ENCODE results near the gene MTFMT. TPM values are rescaled to one million over a fixed set of nuclear protein-coding genes. Genes with fewer than 3 reads are reported as not detected.
"Not testable (repeated sequence)": the region's sequence is repeated elsewhere in the genome, so short reads cannot be mapped to it uniquely, and the experiment has no call there.

Gene MTFMT
- total RNA-seq = 10 to 100 TPM; 19.8 to 20.7 TPM
- long read RNA-seq, transcript MTFMT-201 (9 exons, 2,734 nt) = major isoform, 22 of 38 reads
- long read RNA-seq, partial matches to known transcripts = 3 of 38 reads
- long read RNA-seq, other reads (novel, unspliced or antisense) = 13 of 38 reads

DNA sequence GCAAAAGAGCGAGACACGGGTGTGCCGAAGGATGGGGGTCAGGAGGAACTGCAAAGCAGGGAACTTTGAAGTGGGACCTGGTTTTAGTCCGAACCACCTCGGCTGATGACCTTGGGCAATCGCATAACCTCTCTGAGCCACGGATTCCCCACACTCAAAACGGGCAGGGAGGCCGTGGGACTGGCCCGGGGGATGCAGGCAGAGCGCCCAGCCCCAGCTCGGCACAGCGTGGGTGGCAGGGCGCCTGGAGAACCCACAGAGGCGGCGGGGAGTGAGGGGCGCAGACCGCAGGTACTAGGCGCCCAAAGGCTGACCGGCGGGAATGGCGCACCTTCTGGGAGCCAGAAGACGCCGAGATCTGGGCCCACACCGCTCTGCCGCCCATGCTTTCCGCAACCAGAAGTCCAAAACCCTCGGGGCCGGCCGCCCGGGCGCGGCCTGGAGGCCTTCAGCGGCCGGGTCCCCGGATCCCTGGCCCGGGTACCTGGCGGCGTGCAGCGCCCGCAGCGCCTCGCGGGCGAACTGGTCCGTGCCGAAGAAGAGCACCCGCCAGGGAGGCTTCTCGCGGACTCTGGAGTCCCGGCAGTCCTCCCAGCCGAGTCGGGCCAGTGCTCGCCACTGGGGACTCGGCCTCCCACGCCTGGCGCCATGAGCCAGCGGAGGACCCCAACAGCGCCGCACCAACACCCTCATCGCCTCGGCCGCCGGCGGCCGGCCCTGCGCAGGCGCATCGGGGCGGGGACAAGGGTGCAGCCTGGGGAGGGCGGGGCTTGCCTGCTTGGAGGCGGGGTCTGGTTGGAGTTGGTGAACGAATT, at the start of gene MTFMT:
TSS of gene MTFMT (minus strand) at position 719 of the 815 bp plus-strand sequence. CDS start at position 693, 26 bp downstream.
- intact Hi-C loops (cut with DNase I, micrococcal nuclease) = no loop called here
- DNase-seq (peak; percentile 91 to 97), ATAC-seq (peak; percentile 78)

DNA sequence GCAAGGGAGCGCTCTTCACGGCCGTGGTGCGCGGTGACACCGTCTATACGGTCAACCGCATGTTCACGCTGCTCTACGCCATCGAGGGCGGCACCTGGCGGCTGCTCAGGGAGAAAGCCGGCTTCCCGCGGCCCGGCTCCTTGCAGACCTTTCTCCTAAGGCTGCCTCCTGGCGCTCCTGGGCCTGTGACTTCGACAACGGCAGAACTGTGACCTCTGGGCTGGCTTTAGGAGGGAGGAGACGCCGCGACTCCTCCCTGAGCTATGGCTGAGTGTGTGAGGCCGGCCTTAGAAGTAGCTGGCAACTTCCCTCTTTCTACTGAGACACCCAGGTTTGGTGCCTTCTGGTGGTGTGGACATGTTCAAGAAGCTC, 48.5 kb upstream of the MTFMT start:
- ATAC-seq (peak; percentile 86), DNase-seq (peak; percentile 83 to 88)
- intact Hi-C loops (cut with DNase I, micrococcal nuclease) = no loop called here

DNA sequence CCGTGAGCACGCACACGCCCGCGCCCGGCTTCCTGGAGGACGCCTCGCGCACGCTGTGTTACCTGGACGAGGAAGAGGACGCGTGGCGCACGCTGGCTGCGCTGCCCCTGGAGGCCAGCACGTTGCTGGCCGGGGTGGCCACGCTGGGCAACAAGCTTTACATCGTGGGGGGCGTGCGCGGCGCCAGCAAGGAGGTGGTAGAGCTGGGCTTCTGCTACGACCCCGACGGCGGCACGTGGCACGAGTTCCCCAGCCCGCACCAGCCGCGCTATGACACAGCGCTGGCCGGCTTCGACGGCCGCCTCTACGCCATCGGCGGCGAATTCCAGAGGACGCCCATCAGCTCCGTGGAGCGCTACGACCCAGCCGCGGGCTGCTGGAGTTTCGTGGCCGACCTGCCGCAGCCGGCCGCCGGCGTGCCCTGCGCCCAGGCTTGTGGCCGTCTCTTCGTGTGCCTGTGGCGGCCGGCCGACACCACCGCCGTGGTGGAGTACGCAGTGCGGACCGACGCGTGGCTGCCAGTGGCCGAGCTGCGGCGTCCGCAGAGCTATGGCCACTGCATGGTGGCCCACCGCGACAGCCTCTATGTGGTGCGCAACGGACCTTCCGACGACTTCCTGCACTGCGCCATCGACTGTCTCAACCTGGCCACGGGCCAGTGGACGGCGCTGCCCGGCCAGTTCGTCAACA, 48.0 kb upstream of the MTFMT start:
- intact Hi-C loops (cut with DNase I, micrococcal nuclease) = no loop called here
- DNase-seq = no peak
- no peak for ATAC-seq

DNA sequence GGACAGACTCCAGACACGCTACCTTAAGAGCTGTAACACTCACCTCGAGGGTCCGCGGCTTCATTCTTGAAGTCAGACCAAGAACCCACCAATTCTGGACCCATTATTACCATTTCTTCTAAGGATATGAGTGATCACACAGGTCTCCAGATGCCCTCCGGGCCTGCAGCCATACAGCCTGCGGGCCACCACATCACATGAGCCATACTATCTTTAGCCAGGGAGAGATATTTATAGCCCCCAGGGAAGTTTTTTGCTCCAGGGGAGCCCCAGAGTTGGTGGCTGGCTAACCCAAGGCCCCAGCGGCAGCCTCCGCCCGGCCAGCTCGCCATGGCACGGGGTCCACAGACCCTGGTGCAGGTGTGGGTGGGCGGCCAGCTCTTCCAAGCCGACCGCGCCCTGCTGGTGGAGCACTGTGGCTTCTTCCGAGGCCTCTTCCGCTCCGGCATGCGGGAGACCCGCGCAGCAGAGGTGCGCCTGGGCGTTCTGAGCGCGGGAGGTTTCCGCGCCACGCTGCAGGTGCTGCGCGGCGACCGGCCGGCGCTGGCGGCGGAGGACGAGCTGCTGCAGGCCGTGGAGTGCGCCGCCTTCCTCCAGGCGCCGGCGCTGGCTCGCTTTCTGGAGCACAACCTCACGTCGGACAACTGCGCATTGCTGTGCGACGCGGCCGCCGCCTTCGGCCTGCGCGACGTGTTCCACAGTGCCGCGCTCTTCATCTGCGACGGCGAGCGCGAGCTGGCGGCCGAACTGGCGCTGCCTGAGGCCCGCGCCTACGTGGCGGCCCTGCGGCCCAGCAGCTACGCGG, 47.2 kb upstream of the MTFMT start, which contains the start of gene KBTBD13:
TSS of gene KBTBD13 (plus strand) at position 261 of the 805 bp plus-strand sequence. CDS start at position 331, 70 bp downstream.
- DNase-seq (no peak), ATAC-seq (no peak)
- intact Hi-C loops (cut with DNase I, micrococcal nuclease) = no loop called here

DNA sequence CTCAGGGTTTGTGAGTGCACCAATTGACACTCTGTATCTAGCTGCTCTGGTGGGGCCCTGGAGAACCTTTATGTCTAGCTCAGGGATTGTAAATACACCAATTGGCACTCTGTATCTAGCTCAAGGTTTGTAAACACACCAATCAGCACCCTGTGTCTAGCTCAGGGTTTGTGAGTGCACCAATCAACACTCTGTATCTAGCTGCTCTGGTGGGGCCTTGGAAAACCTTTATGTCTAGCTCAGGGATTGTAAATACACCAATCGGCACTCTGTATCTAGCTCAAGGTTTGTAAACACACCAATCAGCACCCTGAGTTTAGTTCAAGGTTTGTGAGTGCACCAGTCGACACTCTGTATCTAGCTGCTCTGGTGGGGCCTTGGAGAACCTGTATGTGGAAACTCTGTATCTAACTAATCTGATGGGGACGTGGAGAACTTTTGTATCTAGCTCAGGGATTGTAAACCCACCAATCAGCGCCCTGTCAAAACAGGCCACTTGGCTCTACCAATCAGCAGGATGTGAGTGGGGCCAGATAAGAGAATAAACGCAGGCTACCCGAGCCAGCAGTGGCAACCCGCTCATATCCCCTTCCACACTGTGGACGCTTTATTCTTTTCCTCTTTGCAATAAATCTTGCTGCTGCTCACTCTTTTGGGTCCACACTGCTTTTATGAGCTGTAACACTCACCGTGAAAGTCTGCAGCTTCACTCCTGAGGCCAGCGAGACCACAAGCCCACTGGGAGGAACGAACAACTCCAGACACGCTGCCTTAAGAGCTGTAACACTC, 46.4 kb upstream of the MTFMT start:
- DNase-seq; intact Hi-C loops (cut with DNase I, micrococcal nuclease): not testable (repeated sequence)

DNA sequence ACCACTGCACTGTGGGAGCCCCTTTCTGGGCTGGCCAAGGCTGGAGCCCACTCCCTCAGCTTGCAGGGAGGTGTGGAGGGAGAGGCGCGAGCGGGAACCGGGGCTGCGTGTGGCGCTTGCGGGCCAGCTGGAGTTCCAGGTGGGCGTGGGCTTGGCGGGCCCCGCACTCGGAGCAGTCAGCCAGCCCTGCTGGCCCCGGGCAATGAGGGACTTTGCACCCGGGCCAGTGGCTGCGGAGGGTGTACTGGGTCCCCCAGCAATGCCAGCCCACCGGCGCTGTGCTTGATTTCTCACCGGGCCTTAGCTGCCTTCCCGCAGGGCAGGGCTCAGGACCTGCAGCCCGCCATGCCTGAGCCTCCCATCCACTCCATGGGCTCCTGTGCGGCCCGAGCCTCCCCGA, 45.5 kb upstream of the MTFMT start:
- DNase-seq; intact Hi-C loops (cut with DNase I, micrococcal nuclease); ATAC-seq: not testable (repeated sequence)

More for the DNA sequence above, 46.4 kb upstream of the MTFMT start:
- ATAC-seq = not testable (repeated sequence)

DNA sequence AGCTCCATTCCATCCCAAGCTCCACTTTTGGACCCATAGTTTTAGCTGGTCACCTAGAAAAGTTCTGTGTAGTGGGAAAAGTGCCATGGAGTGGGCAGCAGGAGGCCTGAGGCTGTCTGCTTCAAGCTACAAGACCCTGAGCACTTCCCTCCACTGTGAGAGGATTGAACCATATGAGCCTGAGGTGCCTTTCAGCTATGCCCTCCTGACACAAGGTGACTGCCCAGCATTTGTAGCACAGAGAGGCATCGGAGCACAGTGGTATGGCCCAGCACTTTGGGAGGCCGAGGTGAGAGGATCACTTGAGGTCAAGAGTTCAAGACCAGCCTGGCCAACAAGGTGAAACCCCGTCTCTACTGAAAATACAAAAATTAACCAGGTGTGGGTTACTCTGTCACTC, 43.2 kb upstream of the MTFMT start:
- DNase-seq (no peak), ATAC-seq (no peak)
- intact Hi-C loops (cut with DNase I, micrococcal nuclease) = no loop called here

DNA sequence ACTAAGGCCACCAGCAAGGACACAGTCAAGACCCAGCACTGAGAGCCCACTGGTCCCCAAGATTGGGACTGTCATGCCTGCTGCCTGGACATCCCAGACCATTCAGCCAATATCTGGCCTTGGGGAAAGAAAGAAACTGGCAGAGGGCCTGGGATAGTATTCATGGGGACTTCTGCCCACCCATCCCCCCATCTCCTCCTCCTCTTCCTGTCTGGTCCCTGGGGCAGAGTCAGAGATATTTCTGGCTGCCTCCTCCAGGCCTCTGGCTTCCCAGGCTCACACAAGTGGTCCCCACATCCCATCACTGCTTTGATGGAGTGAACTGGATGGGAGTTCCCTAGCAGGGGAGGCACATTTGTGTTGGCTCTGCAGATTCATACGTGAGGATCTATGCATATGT, 42.6 kb upstream of the MTFMT start:
- DNase-seq = no peak
- no peak for ATAC-seq
- intact Hi-C loops (cut with DNase I, micrococcal nuclease) = no loop called here

DNA sequence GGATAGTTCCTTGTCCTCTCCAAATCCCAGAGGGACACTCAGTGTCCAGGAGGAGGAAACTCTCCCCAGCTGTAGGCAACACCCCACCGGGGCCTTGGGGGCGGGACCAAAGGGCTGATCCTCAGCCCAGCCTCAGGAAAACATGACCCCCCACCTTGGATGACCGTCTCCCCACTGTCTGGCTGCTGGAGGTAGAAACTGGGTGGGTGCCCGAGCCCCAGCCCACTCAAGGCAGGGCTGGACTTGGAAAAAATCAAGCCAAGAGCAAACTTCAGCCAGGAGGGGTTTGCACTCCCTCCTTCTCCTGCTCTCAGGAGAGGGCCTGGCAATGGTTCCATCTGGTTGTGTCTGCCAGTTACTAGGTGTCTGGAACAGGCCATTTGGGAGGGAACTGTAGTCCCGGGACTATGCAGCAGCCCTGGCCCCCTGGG, 42.0 kb upstream of the MTFMT start:
- DNase-seq (peak in 1 of 2 donors; percentile 55), ATAC-seq (no peak)
- intact Hi-C loops (cut with DNase I, micrococcal nuclease) = no loop called here

DNA sequence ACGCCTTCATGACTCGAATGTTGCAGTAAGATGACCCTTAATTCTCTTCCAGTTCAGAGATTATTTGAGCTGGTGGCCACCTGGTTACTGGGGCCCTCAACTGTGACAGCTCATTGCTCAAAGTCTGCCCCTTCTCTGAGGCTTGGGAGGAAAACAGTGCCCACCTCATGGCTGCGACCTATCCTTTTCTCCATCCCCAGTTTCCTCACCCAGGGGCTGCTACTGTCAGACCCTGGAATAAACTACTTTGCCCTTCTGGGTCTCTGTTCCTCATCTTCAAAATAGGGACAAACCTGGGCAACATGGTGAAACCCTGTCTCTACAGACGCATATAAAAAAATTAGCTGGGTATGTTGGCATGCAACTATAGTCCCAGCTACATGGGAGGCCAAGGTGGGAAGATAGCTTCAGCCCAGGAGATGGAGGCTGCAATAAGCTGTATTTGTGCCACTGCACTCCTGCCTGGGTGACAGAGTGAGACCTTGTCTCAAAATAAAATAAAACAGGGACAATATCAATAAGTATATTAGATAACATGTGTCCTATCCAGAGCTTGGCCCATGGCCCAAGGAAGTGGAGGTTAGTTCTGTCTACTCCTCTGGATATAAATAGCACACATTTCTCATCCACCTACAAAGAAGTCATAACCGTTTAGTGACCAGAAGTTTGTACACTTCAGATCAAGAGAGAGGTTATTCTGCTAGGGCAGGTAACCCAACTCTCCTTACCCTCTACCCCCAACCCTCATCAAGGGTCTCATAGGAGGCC, 40.5 kb upstream of the MTFMT start:
- ATAC-seq = no peak
- intact Hi-C loops (cut with DNase I, micrococcal nuclease) = no loop called here
- no peak for DNase-seq

DNA sequence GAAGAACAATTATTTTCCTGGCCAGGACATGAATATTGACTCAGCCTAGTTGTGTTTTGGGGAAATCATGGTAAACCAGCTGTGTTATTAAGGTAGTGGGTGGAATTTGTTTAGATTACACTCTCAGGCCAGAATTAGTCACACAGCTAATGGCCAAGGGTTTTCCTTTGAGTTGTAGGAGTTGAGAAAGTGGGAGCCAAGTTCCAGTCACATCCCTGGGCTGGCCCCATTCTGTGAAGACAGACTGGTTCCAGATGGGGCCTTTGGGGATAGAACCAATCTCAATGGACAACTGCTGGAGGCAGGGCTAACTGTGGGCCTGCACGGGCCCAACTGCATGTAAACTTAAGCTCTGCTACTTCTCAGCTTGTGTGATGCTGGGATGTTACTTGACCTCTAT, 39.7 kb upstream of the MTFMT start:
- peak; percentile 13 for ATAC-seq
- intact Hi-C loops (cut with DNase I, micrococcal nuclease) = no loop called here
- DNase-seq = peak in 1 of 2 donors; percentile 55

DNA sequence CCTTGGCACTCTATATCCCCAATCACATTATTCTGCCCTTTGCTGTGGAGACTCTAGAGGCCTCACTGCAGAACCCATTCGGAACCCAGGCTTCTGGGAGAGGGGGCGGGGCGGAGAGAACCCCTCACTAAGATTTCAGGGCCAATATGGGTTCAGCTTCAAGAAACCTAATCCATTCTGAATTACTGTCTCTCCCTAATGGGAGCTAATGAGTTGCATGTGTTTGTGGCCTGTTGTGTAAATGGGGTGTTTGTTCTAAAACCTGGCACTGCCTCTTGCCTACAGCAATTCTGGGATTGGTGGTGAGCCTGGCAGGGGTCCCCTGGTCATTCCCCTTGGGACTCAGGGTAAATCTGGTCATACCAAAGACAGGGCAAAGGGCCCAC, 39.0 kb upstream of the MTFMT start:
- intact Hi-C loops (cut with DNase I, micrococcal nuclease) = no loop called here
- DNase-seq (no peak), ATAC-seq (no peak)

DNA sequence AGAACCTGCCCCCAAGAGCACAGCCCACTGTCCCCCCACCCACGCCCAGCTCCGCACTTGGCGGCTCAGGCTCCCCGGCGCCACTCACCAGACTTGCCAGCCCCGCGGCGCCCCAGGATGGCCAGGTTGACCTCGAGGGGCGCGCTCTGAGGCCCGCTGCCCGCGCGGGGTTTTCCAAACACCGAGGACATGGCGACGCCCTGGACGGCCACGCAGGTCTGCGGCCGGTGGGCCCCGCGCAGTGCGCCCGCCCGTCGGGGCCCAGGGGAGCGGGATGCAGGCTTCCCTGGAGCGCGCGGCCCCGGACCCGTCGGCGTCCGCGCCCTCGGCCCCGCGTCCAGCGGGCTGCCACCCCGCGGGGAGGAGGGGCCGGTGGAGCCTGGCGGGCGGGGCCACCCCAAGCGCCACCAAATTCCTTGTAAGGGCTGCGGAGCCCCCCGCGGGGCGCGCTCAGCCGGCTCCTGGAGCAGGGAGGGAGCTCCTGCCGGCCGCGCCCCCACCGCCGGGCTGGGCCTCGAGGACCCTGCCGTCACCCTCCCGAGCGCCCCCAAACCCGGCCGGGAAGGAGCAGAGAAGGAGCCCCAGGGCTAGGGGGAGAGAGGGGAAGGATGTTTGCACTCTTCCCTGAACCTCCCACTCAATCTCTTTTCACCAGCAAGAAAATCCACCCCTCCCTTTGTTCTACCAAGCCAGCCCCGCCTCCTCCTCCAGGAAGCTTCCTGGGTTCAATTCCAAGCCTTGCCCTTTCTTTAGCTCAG, 38.4 kb upstream of the MTFMT start, which contains the start of gene RASL12:
TSS of gene RASL12 (minus strand) at position 347 of the 758 bp plus-strand sequence. CDS start at position 191, 156 bp downstream.
- intact Hi-C loops (cut with DNase I, micrococcal nuclease) = no loop called here
- DNase-seq (peak in 1 of 2 donors; percentile 29), ATAC-seq (peak; percentile 72)

DNA sequence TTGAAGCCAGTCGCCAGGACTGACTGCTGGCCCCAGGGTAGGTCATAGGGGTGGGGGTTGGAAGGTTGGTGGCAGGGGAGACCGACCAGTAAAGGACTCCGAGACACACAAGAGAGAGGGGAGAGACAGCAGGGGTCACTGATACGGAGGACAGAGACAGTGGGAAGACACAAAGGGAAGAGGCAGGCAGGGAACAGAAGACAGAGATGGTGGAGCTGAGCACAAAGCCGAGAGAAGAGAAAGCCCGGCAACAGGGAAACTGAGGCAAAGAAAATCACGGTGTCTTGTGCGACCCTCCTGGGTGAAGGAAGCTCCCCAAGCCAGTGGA, 37.8 kb upstream of the MTFMT start:
- no peak for ATAC-seq
- no peak for DNase-seq
- intact Hi-C loops (cut with DNase I, micrococcal nuclease) = no loop called here

DNA sequence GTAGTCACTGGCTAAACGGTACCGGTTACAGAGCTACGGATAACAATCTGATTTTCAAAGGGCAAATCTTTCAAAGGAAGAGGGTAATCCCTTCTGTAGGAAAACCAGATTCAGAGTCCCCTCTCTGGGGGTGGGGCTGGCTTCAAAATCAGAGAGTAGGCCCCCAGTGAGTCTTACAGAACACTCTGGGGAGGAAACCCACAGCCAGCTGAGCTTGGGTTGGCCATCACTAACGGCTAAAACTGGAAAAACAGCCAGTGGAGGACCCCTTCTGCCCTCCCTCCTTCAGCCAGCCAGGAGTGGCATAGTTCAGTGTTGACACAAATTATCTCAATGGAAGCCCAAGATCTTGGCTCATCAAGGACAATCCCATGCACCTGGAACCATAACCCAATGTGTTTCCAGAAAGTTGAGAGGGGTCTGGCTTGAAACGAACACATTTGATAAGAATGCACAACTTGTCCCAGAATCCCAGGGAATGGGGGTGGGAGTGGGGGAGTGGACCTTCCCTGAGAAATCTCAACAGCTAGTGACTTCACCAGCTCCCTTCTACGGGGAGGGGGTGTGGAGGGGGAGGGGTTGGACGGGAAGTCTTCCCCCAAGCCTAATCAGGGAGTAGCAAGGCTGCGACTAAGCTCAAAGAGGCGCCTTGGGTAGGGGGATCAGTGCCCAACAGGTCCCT, 37.3 kb upstream of the MTFMT start:
- no peak for ATAC-seq
- no peak for DNase-seq
- intact Hi-C loops (cut with DNase I, micrococcal nuclease) = no loop called here

DNA sequence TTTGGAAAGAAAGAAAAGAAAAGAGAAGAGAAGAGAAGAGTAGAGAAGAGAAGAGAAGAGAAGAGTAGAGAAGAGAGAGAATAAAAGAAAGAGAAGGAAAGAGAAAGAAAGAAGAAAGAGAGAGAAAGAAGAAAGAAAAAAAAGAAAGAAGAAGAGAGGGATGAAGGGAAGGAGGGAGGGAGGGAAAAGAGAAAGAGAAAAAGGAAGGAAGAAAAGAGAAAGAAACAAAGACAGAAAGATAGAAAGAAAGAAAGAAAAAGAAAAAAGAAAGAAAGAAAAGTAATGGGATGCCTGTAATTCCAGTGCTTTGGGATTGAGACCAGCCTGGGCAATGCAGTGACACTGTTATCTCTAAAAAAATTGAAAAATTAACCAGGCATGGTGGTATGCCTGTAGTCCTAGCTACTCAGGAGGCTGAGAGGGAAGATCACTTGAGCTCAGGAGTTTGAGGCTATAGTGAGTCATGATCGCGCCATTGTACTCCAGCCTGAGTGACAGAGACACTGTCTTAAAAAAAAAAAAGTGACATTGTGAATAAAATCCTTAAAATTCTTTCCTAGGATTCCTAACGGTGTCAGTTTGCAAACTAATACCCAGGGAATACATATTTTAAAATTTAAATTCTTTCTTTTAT, 36.7 kb upstream of the MTFMT start:
- ATAC-seq (no peak), DNase-seq (no peak)
- intact Hi-C loops (cut with DNase I, micrococcal nuclease) = no loop called here

Data from left colon (tissue), 2 donors.